Endodermal cell (in vitro differentiated cells): ENCODE data around the gene DIPK1A. TPM values are rescaled to one million over a fixed set of nuclear protein-coding genes. Genes with fewer than 3 reads are reported as not detected.

Experiments
- DNase-seq: peaks from one replicate; pipeline ENCODE4 v3.0.0-alpha.2; 2017
- H3K27ac ChIP-seq: 2 replicates; pipeline ENCODE4 v1.5.1; 2013; ENCODE audit warnings: mild to moderate bottlenecking, low read depth, low read length, moderate library complexity
- H3K27me3 ChIP-seq: 2 replicates; pipeline ENCODE4 v1.6.1; 2013; ENCODE audit warnings: mild to moderate bottlenecking, low read length, moderate library complexity; ENCODE audit not compliant: insufficient read depth, control insufficient read depth, poor library complexity, severe bottlenecking
- H3K36me3 ChIP-seq: 2 replicates; pipeline ENCODE4 v1.7.0; 2013; ENCODE audit warnings: mild to moderate bottlenecking, low read length, moderate library complexity; ENCODE audit not compliant: control insufficient read depth, insufficient read depth
- H3K4me1 ChIP-seq: one replicate; pipeline ENCODE4 v1.7.0; 2013; ENCODE audit warnings: low read length; ENCODE audit not compliant: control insufficient read depth, insufficient read depth
- H3K4me3 ChIP-seq: 2 replicates; pipeline ENCODE4 v1.5.1; 2013; ENCODE audit warnings: mild to moderate bottlenecking, low read length, moderate library complexity
- H3K9ac ChIP-seq: 2 replicates; pipeline ENCODE4 v1.6.1; 2013; ENCODE audit warnings: mild to moderate bottlenecking, low read length, moderate library complexity; ENCODE audit not compliant: poor library complexity, severe bottlenecking; ENCODE audit errors: extremely low read depth
- H3K9me3 ChIP-seq: 2 replicates; pipeline ENCODE4 v1.6.1; 2013; ENCODE audit warnings: mild to moderate bottlenecking, low read length, moderate library complexity; ENCODE audit not compliant: control insufficient read depth
- H3K27ac Mint-ChIP-seq: 2 replicates; pipeline ENCODE4 v1.8.0; 2020; ENCODE audit warnings: mixed read lengths
- H3K27me3 Mint-ChIP-seq: 2 replicates; pipeline ENCODE4 v1.8.0; 2021; ENCODE audit warnings: mild to moderate bottlenecking, mixed read lengths; ENCODE audit not compliant: insufficient read depth
- H3K36me3 Mint-ChIP-seq: 2 replicates; pipeline ENCODE4 v1.8.0; 2020; ENCODE audit warnings: low read depth, mixed read lengths
- H3K4me1 Mint-ChIP-seq: 2 replicates; pipeline ENCODE4 v1.8.0; 2020; ENCODE audit warnings: mixed read lengths
- H3K4me3 Mint-ChIP-seq: 2 replicates; pipeline ENCODE4 v1.8.0; 2020; ENCODE audit warnings: mild to moderate bottlenecking, moderate library complexity, mixed read lengths
- H3K9me3 Mint-ChIP-seq: 2 replicates; pipeline ENCODE4 v1.8.0; 2020; ENCODE audit warnings: mild to moderate bottlenecking, mixed read lengths
- CTCF ChIP-seq: fragments of 200-600 bp; sonication (generic); conservative IDR thresholded peaks from 2 replicates; pipeline ENCODE4 v1.5.0; 2021; ENCODE audit warnings: antibody characterized with exemption, mild to moderate bottlenecking
- WGBS, 2 experiments: methylation state at CpG; one replicate each; pipeline versions ENCODE4 v1.1.5 to v1.1.7; 2013; ENCODE audit warnings: missing lambda C conversion rate in 2 of 2, mixed read lengths in 1 of 2; ENCODE audit not compliant: insufficient coverage in 1 of 2, insufficient read length in 1 of 2; 5-methylcytosine and 5-hydroxymethylcytosine counted together
- total RNA-seq, 2 donors: library from RNA; stranded (reverse); fragmentation: NEBNext Ultra II Directional in 1 of 2; extraction: Animal tissue kit (Norgen Biotek cat#: 25700) in 1 of 2; gene quantifications; 2 replicates in 1 of 2; 3 replicates in 1 of 2; pipeline ENCODE4 v1.2.1, GENCODE V29; 2021

Gene DIPK1A
- total RNA-seq, 2 donors from 2014 or later: 4.0 to 6.6 TPM

DNA sequence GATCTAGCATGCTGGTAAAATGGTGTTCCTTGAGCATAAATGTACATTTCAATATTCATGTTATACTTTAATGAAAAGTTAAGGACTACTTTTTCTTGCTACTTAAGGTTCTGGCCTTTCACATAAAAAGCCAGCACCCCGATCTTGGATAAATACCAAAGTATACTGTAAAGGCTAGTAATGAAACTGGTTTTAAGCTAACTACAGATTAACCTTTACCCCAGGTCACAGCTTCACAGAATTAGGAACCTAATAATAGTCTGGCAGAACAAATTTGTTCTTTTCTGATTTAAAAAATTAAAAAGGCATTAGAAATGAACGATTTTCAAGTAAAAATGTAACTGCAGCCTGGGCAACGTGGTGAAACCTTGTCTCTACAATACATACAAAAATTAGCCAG is 23.5 kb downstream of the DIPK1A start:
- Histone ChIP-seq H3K4me3 (no peak overlapping the region), H3K4me1 (no peaks in the 10 kb centered on the region), H3K27me3 (no peaks in the 10 kb centered on the region), H3K9me3 (no peaks in the 10 kb centered on the region), H3K27ac (no peak overlapping the region), H3K36me3 (no peaks in the 10 kb centered on the region), H3K9ac (no peak overlapping the region)
- H3K27me3 Mint-ChIP-seq: no peaks in the 10 kb centered on the region
- TF ChIP-seq CTCF: no peak
- H3K9me3 Mint-ChIP-seq: no peaks in the 10 kb centered on the region
- WGBS, 2 experiments: 86 to 100% methylated on average over 2 to 3 of the region's 3 CpGs
- no peak overlapping the region for H3K27ac Mint-ChIP-seq
- H3K4me3 Mint-ChIP-seq: no peak overlapping the region
- no peak for DNase-seq
- no peaks in the 10 kb centered on the region for H3K36me3 Mint-ChIP-seq
- H3K4me1 Mint-ChIP-seq: no peaks in the 10 kb centered on the region

DNA sequence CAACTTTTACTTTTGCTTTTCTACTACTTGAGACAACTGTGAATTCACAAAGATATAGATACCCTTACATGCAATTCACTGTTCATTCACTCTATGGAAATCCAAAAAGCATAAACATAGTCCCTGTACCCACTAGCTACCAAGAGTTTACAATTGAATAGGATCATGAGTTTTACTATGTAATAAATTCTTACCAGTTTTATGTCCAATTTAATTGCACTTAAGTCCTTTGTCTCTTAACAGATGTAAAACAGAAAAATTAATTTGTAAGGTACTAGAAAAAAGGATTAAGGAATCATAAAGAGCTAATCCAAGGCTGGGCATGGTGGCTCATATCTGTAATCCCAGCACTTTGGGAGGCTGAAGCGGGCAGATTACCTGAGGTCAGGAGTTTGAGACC is 24.4 kb downstream of the DIPK1A start:
- Mint-ChIP-seq H3K4me3 (no peak overlapping the region), H3K27ac (no peak overlapping the region), H3K4me1 (no peaks in the 10 kb centered on the region), H3K27me3 (no peaks in the 10 kb centered on the region), H3K9me3 (no peaks in the 10 kb centered on the region), H3K36me3 (no peaks in the 10 kb centered on the region)
- TF ChIP-seq CTCF: no peak
- Histone ChIP-seq H3K27ac (no peak overlapping the region), H3K4me3 (no peak overlapping the region), H3K9me3 (no peaks in the 10 kb centered on the region), H3K36me3 (no peaks in the 10 kb centered on the region), H3K27me3 (no peaks in the 10 kb centered on the region), H3K9ac (no peak overlapping the region), H3K4me1 (no peaks in the 10 kb centered on the region)
- no peak for DNase-seq
- 97 to 100% methylated on average over 1 of the region's 1 CpG for WGBS, 2 experiments

GRCh38 chr1:92934395-92935378 is 26.6 kb downstream of the DIPK1A start:
- Histone ChIP-seq H3K9me3 (no peaks in the 10 kb centered on the region), H3K4me3 (no peak overlapping the region), H3K4me1 (no peaks in the 10 kb centered on the region), H3K27ac (no peak overlapping the region), H3K9ac (no peak overlapping the region), H3K36me3 (no peaks in the 10 kb centered on the region), H3K27me3 (no peaks in the 10 kb centered on the region)
- H3K4me1 Mint-ChIP-seq: no peaks in the 10 kb centered on the region
- WGBS, 2 experiments: 95 to 100% methylated on average over 3 to 4 of the region's 5 CpGs
- no peaks in the 10 kb centered on the region for H3K9me3 Mint-ChIP-seq
- no peak overlapping the region for H3K4me3 Mint-ChIP-seq
- H3K27me3 Mint-ChIP-seq: no peaks in the 10 kb centered on the region
- TF ChIP-seq CTCF: no peak
- H3K27ac Mint-ChIP-seq: no peak overlapping the region
- H3K36me3 Mint-ChIP-seq: no peaks in the 10 kb centered on the region
- no peak for DNase-seq
